HG02610 (cell line): Measurements from ENCODE around the gene GK.
"Not testable (repeated sequence)": the region's sequence is repeated elsewhere in the genome, so short reads cannot be mapped to it uniquely, and the experiment has no call there.

Source experiments
- ATAC-seq: cut with Tn5 transposase; IDR thresholded peaks from one replicate; pipeline ENCODE4 v1.9.1; 2021; ENCODE audit warnings: mild to moderate bottlenecking, moderate library complexity; ENCODE audit not compliant: unreplicated experiment

GK gene

DNA sequence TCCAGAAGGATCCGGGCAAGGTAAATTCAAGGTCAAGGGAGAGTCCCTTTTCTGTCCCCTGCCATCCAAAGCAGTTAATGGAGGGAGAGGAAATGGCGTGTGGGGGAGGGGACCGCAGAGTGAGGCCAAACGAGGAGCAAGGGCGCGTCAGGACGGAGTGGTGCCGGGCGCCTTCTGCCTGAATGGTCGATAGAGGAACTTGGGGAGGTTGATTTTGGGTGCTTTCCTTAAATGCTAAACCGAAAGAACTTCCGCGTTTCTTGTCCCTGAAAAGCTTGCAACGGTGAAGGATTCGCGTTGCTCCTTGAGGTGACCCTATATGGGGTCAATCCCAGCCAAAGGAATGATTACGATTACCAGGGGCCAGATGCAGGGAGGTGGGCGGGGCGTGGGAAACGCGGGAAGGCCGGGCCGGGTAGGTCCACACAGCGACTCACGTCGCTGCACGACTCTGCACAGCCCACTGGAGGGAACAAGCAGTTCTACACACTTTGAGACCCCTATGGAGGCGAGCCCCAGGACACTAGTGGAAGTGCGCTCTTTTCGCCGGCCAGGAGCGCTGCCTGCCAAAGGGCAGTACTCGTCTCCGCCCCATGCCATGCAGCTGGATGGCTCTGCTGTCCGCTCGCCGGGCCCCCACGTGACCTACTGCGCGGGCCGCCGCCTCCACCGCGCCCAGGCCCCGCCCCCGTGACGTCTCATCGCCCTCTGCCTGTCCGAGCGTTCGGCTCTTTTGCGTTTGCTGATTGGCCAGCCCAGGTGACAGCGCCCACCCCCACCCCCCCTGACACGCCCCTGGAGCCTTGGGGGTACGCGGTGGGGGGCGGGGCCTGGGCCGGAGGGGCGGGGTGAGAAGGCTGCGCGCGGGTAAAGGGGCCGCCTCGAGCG, 452 bp upstream of the GK start:
- ATAC-seq: peak; percentile 88

DNA sequence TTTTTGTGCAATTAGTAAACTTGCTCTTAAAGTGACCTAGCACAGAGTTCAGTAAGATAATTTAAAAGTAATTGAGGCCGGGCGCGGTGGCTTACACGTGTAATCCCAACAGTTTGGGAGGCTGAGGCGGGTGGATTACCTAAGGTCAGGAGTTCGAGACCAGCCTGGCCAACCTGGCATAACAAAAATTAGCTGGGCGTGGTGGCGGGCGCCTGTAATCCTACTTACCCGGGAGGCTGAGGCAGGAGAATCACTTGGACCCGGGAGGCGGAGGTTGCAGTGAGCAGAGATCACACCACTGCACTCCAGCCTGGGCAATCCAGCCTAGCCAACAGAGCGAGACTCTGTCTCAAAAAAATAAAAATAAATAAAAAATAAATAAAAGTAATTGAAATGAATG, 1.2 kb downstream of the GK start:
- ATAC-seq: not testable (repeated sequence)

DNA sequence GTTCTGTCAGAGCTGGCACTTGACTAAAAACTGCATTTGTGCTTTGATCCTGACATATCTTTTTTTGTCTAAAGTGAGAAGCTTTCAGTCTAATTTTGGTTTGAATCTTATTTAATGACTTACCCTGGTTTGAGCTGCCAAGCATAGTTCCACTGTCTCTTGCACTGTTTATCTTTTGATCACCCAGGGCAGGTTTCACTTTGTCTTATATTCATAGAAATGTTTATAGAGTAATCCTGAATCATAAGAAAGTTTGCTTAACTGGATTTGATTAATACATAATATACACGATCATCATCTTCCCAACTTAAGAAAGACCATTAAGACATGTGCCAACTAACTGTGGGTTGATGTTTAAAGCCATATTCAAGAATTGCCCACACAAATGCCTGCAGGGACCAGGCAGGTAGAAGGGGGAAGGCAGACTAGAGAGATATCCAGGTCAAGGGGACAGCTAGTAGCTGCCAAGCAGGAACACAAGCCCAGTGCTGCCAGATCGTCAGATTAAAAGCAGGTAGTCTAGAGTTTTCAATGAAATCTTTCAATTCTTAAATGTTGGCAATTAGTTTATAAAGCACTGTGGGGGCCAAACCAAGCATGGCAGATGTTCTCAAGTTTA, 1.9 kb downstream of the GK start:
- ATAC-seq: no peak

DNA sequence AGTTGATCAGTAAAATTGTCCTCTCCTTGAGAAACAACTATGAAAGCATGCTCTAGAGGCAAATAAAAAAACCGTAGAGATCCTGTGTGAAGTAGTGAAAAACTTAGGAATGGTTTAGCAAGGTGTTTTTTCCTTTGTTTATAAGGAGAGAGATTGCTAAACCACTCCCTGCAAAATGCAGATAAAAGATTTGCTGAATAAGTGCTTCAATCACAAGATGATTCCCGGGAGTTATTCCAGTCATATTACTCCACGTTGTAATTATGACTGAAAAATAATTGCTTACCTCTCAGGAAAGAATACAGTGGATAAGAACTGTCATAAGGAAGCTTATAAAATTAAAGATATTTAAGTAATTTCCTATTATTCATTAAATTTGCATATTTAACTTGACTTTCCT, 2.8 kb downstream of the GK start:
- ATAC-seq: no peak

DNA sequence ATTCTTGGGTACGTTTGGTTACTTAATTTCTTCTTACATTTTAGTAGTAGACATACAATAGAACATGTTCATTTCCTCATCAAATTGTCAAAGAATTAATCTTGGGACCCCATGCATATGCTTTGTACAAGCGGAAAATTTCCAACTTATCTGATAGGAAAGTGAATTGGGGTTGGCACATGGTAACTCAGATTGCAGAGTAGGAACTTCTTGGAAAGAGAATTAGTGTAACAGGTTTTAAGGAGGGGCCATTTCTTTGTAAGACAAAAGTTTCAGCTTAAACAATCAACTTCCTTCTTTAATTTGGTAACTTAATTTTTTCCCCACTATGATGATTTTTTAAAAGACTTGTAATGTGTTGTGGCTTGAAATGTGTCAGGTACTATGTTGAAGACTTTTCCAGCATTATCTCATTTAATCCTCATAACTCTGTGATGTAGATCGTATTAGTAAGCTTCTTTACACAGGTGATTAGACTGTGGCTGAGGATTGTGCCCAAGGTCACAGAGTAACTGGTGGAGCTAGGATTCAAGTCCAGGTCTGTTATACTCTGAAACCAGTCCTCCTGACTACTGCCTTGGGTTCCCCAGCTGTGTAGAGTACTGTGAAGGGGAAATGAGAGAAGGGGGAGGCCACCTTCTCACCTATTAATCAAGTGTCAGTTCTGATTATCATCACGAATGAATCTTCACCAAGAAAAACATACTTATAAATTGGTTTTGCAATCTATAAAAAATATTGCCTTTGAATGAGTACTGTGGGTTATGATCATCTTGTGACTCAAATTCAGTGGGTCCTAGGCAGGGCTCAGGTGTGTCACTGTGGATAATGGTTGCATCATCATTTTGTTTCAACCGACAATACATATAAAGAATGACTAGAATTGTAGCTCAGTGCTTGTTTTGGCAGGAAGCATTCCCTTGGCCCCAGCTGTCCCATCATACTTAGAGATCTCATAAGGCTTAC, 4.3 kb downstream of the GK start:
- no peak for ATAC-seq

DNA sequence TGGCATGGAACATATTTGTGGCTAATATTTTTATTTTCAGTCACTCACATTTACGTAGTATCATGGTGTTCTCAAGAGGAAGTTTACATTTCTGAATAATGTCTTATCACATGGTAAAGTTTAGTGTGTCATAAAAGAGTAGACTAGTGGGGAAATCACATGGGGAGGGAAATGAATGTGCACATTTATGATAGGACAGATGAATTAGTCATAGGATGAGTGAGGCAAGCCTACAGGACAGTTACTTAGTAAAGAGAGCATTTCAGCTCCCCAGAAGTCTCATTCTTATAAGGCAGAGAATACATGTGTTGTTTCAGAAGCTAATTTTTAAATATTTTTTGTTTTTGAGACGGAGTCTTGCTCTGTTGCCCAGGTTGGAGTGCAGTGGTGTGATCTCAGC, 6.2 kb downstream of the GK start:
- peak; percentile 84 for ATAC-seq

DNA sequence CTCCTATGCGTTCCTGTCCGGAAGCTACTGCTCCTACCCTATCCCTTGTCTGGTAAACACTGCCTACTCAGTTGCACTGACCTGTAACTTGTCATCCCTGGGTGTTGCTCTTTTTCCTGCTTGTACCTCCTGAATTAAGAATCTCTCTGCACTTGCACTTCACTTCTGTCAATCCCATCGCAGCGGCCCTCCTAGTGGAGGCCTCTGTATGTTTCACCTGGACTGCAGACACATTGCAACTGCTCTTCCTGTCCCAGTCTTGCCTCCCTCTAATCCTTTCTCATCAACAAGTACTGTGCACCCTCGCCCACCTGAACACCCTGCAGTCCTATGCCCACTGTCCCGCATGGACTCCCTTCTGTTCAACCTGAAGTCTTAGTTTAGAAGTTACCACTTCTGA, 8.0 kb downstream of the GK start:
- ATAC-seq: no peak

DNA sequence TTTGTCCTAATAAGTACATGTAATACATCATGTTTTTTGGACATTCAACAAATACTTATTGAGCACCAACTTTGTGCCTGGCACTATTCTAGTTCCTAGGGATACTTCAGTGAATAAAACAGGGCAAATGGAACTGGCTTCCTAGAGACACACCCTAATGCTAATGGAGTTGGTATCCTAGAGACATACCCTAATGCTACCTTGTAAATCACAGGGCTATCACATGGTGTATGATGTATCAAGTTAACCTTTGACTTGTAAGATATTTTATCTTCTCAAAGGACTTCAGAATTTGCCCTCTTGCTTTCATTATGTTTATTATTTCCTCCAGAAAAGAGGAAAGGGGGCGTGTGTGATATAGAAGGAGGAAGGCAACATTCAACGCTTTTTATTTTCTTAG, 10.1 kb downstream of the GK start:
- ATAC-seq: no peak

DNA sequence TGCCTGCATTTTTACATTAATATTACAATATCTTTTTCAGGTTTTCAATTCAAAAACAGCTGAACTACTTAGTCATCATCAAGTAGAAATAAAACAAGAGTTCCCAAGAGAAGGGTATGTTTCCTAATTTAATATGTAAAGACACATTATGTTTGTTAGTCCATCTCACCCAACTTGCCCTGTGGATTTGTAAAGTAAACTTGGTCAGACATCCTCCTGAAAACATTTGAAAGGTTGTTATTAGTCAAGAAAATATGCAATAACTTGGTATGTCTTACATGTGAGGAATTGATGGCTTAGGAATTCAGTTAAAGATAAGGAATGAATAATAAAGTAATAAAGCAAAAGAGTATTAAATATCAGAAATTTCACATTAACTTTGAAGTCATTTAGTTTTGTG, 12.2 kb downstream of the GK start:
- no peak for ATAC-seq

DNA sequence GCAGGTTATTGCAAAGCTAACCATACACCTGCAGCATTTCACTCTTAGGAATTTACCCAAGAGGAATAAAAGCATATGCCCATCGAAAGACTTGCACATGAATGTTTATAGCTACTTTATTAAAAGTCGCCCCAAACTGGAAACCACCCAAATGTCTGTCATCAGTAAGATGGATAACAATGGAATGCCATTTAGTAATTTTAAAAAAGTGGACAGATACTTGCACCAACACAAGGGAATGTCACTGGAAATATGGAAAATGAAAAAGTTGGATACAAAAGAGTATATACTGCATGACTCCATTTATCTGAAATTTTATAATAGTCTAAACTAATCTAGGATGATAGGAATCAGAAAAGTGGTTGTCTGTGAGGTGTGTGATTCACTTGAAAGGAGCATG, 12.9 kb downstream of the GK start:
- ATAC-seq: no peak

DNA sequence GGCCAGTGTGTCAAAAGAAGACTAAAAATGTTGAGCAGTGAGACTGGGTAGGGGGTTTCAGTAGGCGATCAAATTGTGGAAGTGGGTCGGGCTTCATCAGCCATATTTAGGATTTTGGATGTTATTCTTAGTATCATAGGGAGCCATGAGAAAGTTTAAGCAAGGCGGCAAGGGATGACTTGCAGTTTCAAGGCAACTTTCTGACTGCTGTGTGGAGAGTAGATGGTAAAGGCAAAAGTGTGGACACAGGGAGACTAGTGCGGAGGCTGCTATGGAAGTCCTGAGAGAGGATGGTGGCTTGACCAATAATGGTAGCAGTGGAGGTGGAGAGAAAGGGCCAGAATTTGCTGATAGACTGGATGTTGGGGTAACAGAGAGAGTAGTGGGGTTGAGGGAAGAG, 15.4 kb downstream of the GK start:
- no peak for ATAC-seq

DNA sequence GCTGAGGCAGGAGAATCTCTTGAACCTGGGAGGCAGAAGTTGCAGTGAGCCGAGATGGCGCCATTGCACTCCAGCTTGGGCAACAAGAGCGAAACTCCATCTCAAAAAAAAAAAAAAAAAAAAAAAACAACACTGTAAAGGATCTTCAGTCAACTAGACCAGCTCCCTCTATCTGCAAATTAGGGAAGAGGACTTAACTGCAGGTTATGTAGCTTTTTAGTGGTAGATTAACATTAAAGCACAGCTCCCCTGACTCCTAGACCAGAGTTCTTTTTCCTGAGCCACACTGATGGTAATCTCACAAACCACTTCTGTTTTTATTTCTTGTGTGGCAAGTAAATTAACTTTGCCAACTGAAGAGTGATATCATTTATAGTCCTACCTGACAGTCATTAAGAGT, 18.0 kb downstream of the GK start:
- not testable (repeated sequence) for ATAC-seq

DNA sequence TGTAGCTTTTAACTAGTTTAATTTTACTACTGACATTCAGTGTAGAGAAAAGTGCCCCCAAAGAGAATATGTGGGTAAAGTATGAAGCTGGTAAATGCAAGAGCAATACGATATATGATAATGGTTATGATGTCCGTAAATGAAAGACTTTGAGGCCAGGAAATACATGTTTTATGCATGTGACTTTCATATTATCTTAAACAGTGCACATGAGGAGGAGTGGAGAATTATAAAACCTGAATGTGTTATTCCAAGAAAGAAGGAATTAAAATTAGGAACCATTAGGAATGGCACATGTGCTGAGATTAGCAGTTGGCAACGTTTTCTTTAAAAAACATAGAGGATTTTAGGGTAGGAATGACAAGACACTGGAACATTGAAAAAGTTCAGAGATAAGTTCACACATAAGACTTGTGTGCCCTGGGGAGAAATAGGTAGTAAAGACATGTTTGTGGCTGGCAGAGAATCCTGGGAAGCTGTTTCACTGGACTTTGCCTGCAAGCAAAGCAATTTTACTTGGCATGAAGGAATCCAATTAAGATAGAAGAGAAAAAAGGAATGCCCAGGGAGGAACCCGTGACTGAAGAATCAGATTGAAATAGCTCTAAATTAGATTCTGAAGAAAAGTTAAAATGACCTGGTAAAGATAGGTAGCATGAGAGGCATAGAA, 20.0 kb downstream of the GK start:
- ATAC-seq: no peak

DNA sequence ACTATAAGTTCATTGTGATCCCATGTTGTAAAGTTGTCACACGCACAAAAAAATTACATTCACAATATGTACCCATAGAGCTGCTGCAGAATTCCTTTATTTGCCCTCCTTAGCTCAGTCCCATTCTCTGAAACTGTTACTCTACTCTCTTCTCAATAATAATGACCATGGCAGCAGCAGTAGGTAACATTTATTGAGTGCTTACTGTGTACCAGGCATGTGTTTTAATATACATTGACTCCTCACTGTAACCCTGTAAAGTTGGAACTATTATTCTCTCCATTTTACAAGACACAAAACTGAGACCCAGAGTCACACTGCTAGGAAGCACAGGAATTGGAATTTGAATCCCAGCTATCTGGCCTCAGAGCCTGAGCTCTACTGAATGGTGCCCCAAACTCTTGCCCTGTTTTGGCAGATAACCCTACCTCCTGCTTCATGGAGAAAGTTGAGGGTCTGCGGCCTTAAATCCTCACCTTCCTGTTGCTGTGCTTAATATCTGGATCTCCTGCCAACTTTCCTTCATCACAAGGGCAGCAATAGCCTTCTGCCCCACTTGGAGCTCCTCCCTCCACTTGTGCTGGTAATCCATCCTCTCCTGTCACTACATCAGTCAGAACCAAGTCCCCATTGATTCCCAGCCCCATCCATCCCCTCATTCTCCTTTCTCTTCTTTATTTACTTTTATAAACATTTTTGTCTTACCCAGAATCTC, 20.8 kb downstream of the GK start:
- no peak for ATAC-seq

DNA sequence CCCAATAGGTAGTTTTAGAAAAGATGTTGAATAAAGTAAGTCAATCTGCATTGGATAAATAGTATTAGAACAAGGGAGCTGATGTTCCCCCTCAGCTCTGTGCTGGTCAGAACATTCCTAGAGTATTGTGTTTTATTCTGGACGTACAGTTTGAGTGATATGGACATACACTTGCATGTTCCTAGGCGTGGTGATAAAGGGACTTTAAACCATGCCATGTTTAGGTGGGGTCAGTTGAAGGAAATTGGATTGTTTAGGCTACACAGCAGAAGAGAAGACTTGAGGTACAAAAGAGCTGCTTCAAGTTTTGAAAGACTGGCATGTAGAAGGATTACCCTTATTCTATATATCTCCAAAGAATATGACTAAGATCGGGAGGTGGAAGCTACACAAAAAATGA, 21.6 kb downstream of the GK start:
- no peak for ATAC-seq

DNA sequence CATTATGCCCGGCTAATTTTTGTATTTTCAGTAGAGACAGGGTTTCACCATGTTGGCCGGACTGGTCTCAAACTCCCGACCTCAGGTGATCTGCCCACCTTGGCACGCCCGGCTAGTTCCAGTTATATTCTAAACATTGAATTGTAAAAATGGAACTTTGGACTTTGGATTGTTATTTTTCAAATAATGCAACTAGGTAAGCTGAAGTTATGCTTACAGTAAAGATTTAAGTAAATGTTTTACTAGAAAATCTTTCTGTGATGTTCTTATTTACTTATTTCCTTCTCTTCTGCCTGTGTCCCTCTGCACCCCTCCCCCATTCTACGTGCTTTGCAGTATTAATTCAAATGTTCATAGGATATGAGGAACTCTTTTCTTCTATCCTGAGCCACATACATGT, 26.1 kb downstream of the GK start:
- no peak for ATAC-seq

DNA sequence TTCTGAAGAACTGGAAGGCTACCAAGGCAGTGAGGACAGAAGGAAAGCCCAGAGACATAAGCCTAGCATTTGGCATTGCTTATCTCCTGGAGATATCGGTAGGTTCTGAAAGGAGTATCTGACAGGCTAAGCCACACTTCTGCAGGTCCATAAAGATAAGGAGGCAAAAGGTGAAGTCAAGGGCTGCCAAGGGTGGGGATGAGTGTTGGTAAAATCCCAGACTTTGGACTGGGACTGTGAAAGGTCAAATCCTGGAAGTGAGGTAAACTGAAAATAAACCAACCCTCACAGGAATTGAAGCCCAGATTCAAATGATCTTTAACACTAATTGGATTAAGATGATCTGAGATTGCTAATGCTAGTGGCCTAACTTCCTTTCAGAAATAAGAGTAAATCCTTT, 27.4 kb downstream of the GK start:
- ATAC-seq: no peak

DNA sequence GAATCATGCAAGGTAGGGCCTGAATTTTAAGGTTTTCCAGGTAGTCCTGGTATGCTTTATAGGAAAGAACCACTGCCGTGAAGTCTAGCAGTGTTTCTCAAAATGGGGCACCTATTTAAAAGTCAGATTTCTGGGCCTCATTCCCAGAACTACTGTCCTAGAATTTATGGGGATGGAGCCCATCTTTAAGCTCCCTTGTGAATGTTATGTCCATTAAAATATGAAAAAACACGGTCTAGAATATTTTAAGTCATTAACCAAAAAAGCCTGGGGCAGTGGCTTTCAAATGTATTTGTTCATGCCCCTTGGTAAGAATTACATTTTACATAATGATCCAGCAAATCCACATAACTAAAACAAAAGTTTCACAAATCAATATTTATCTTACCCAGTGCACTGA, 35.4 kb downstream of the GK start:
- ATAC-seq: no peak

DNA sequence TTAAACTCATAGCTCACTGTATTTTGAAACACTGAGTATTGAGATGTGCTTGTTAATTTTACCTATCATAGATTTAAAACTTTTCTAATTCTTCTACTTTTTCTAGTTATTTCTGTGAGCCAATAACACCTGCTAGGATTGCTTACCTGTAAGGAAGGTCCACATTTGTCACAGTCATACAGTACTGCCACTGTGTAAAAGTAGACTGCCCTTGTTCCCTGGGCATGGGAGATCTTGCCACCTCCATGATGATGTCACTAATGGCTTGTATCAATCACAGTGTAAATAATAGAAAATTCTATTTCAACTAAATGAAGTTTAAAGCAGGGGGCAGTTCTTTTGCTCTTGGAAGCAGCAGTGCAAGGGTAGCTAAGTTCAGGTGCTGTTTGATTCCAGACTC, 35.9 kb downstream of the GK start:
- ATAC-seq: no peak

DNA sequence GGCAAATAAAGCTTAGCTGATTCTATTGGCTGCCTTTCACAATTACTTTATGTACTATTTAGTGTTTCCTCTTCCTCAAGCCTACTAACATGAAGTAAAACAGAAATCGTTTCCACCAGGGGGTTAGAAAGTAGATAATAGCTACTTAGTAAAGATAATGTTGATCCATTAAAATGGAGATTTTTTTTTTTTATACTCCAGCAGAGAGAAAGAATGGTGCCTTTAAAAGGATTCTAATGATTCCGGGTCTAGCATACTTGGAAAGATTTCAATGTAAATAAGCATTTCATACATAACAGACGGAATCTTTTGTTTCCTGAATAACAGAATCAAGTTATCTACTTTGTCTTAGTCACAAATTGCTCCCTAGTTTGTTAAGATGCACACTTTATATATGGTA, 37.1 kb downstream of the GK start:
- no peak for ATAC-seq
